ENCODE results near the gene PRPH2. TPM values are rescaled to one million over a fixed set of nuclear protein-coding genes. Genes with fewer than 3 reads are reported as not detected.

The PRPH2 gene
- total RNA-seq, 2 experiments from 2014 or later, result 0.08 to 0.11 TPM

GRCh38 chr6:42652024-42652746, 70.2 kb downstream of the PRPH2 start:
- H3K9me3 Mint-ChIP-seq, result no peaks in the 10 kb centered on the region
- ChIA-PET CTCF (interaction anchor here (1.1 kb wide), 1 partner anchor 249 kb away, joined by 4 read pairs; no protein-coding TSS in a partner anchor), POLR2A (interaction anchor here (0.6 kb wide), 1 partner anchor 943 kb away, joined by 4 read pairs; no protein-coding TSS in a partner anchor)
- H3K36me3 Mint-ChIP-seq (ENCODE audit: low read depth), result peaks cover 78% of the 10 kb centered on the region
- no peak overlapping the region for H3K4me3 Mint-ChIP-seq
- intact Hi-C loops (cut with DNase I, micrococcal nuclease), result no loop called here
- H3K9me3 ChIP-seq (ENCODE audit: control insufficient read depth in 1 of 2, insufficient read depth in 1 of 2, low read length in 2 of 2), result no peaks in the 10 kb centered on the region
- no peak overlapping the region for H3K4me3 ChIP-seq (ENCODE audit: low read length)
- H3K36me3 ChIP-seq (ENCODE audit: insufficient read depth, low read length), result peaks cover 83% of the 10 kb centered on the region
- no peak for ATAC-seq (ENCODE audit: poor library complexity)
- H3K27me3 Mint-ChIP-seq, result no peaks in the 10 kb centered on the region
- TF ChIP-seq, protein P1, sequence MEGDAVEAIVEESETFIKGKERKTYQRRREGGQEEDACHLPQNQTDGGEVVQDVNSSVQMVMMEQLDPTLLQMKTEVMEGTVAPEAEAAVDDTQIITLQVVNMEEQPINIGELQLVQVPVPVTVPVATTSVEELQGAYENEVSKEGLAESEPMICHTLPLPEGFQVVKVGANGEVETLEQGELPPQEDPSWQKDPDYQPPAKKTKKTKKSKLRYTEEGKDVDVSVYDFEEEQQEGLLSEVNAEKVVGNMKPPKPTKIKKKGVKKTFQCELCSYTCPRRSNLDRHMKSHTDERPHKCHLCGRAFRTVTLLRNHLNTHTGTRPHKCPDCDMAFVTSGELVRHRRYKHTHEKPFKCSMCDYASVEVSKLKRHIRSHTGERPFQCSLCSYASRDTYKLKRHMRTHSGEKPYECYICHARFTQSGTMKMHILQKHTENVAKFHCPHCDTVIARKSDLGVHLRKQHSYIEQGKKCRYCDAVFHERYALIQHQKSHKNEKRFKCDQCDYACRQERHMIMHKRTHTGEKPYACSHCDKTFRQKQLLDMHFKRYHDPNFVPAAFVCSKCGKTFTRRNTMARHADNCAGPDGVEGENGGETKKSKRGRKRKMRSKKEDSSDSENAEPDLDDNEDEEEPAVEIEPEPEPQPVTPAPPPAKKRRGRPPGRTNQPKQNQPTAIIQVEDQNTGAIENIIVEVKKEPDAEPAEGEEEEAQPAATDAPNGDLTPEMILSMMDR (IDR thresholded peaks at IDR 0.05), result no peak
- no peak overlapping the region for H3K27ac ChIP-seq (ENCODE audit: low read depth in 1 of 2, low read length in 2 of 2)
- H3K4me1 Mint-ChIP-seq (ENCODE audit: low read depth), result no peaks in the 10 kb centered on the region
- H3K27ac Mint-ChIP-seq, result no peak overlapping the region
- no peaks in the 10 kb centered on the region for H3K4me1 ChIP-seq (ENCODE audit: insufficient read depth, low read length)
- DNase-seq, result no peak
- no peaks in the 10 kb centered on the region for H3K27me3 ChIP-seq (ENCODE audit: control insufficient read depth in 1 of 2, insufficient read depth in 2 of 2, low read length in 2 of 2)

Other genes with a start within 250 kb of the PRPH2 start
- 10 to 100 TPM; 27.4 to 27.7 TPM for gene UBR2, start 158.6 kb downstream of the PRPH2 start, total RNA-seq
- gene TBCC, start 23.5 kb upstream of the PRPH2 start, total RNA-seq, result 10 to 100 TPM; 67.3 to 68.3 TPM
- 10 to 100 TPM; 15.0 to 15.8 TPM for gene BICRAL, start 59.5 kb upstream of the PRPH2 start, total RNA-seq
- gene RPL7L1, start 157.0 kb upstream of the PRPH2 start, total RNA-seq, result 10 to 100 TPM; 76.1 TPM
- gene PTCRA, start 193.5 kb upstream of the PRPH2 start, total RNA-seq, result not detected
- 10 to 100 TPM; 41.2 to 43.8 TPM for gene CNPY3, start 206.9 kb upstream of the PRPH2 start, total RNA-seq
- gene GNMT, start 238.2 kb upstream of the PRPH2 start, total RNA-seq, result 1 to 10 TPM; 1.2 to 2.1 TPM

All from CD4-positive, alpha-beta T cell (primary cell).